HEK293 (cell line): ENCODE results near the gene KRCC1.

Experiments
- FEZF1 ChIP-seq: fragments of 450-650 bp; formaldehyde crosslinking; IDR thresholded peaks from 2 replicates; pipeline ENCODE4 v1.5.1; 2016; ENCODE audit warnings: missing biosample characterization, missing genetic modification characterization
- ZNF174 ChIP-seq: fragments of 450-650 bp; formaldehyde crosslinking; IDR thresholded peaks from 2 replicates; pipeline ENCODE4 v1.5.0; 2017; ENCODE audit warnings: missing biosample characterization, mild to moderate bottlenecking, missing genetic modification characterization
- ZNF48 ChIP-seq: fragments of 450-650 bp; formaldehyde crosslinking; IDR thresholded peaks from 2 replicates; pipeline ENCODE4 v1.5.1; 2016; ENCODE audit warnings: missing biosample characterization, missing genetic modification characterization
- ZNF658 ChIP-seq: fragments of 450-650 bp; formaldehyde crosslinking; IDR thresholded peaks from 2 replicates; pipeline ENCODE4; 2016; ENCODE audit warnings: missing biosample characterization, missing genetic modification characterization
- TF ChIP-seq, protein P1 (sequence below): fragments of 450-650 bp; formaldehyde crosslinking; IDR thresholded peaks from 2 replicates; pipeline ENCODE4 v1.5.1; 2016; ENCODE audit warnings: missing biosample characterization, missing genetic modification characterization

DNA sequence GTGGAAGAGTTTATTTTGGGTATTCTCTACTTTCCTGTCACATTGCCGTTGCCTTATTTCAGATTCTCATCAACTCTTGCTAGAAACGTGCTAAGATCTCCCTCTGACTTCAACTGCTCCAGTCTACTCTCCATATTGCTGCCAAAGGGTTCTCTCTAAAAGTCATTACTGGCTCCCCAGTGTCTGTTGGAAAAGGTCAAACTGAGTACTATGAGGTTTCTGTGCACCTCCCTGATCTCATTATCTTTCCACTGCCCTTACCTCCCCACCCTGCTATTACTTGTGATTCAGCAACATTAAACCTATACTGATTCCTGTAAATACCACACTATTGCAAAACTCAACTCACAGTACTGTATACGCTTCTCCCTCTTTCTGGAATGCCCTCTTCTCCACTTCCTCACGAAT, 1.9 kb upstream of the KRCC1 start:
- no peak for TF ChIP-seq ZNF658 (tag by site-specific recombination)
- TF ChIP-seq, protein P1, sequence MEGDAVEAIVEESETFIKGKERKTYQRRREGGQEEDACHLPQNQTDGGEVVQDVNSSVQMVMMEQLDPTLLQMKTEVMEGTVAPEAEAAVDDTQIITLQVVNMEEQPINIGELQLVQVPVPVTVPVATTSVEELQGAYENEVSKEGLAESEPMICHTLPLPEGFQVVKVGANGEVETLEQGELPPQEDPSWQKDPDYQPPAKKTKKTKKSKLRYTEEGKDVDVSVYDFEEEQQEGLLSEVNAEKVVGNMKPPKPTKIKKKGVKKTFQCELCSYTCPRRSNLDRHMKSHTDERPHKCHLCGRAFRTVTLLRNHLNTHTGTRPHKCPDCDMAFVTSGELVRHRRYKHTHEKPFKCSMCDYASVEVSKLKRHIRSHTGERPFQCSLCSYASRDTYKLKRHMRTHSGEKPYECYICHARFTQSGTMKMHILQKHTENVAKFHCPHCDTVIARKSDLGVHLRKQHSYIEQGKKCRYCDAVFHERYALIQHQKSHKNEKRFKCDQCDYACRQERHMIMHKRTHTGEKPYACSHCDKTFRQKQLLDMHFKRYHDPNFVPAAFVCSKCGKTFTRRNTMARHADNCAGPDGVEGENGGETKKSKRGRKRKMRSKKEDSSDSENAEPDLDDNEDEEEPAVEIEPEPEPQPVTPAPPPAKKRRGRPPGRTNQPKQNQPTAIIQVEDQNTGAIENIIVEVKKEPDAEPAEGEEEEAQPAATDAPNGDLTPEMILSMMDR, result no peak
- TF ChIP-seq FEZF1, result no peak
- TF ChIP-seq ZNF174 (tag by site-specific recombination), result no peak
- no peak for TF ChIP-seq ZNF48 (tag by site-specific recombination)
